Left kidney (tissue), 8 donors: ENCODE results near the gene GDPD4. TPM values are rescaled to one million over a fixed set of nuclear protein-coding genes. Genes with fewer than 3 reads are reported as not detected.
"Not testable (repeated sequence)": the region's sequence is repeated elsewhere in the genome, so short reads cannot be mapped to it uniquely, and the experiment has no call there.

Source experiments
- DNase-seq: peaks from one replicate; pipeline ENCODE4 v3.0.0-alpha.2; 2013
- long read RNA-seq, 8 donors: transcript quantifications; one replicate each; lab custom pipeline, GENCODE V29; 2026
- polyA plus RNA-seq: library from polyadenylated mRNA; unstranded; fragments of 120-200 nt; gene quantifications from one replicate; pipeline ENCODE4 v1.2.1, GENCODE V29; 2013; ENCODE audit not compliant: insufficient read length

The GDPD4 gene
- polyA plus RNA-seq: 0.17 TPM
- long read RNA-seq, donor 1: 0 reads
- long read RNA-seq, donor 2: 0 reads
- long read RNA-seq, donor 3: 0 reads
- long read RNA-seq, donor 4: 0 reads
- long read RNA-seq, donor 5: 0 reads
- long read RNA-seq, donor 6: 0 reads
- long read RNA-seq, donor 7: 0 reads
- long read RNA-seq, donor 8: 0 reads

DNA sequence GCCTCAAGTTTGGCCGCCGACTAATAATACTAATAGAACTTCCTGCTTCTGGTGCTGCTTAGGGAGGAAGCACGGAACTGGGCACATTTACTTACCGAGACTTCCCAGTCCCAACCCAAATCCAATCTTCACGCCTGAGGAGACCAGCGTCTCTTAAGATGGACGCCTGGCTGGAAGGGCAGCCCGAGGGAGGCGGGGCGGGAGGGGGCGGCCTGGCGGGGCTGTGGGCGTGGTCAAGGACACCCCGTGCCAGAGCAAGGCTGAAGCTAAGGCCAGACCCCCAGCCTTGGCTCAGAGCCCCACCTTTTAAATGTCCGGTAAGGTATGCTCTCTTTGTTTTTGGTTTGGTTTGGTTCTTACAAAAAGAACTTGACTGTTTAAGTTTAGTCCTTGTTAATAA lies at the start of gene GDPD4:
Gene GDPD4 (minus strand): TSS at position 177 of the 400 bp plus-strand sequence. CDS start 16,549 bp downstream, outside the sequence.
- DNase-seq: no peak

DNA sequence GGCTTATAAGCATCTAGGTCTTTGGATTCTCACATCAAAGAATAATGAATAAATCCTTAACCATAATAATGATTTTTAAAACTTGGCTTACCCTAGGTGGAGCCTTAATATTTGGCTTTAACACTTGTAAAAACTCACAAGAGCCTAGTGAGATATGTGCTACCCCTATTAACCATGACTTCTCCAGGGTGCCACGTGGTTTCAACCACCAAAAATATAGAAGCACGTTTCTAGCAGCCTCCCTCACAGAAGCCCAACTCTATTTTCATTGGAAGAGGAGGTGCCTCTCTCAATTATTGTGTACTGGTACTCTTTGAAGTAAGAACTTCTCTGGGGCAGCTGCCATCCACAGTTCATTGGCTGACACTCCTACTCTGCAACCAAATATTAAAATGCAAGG lies 46.5 kb upstream of the GDPD4 start:
- no peak for DNase-seq

GRCh38 chr11:77346906-77347603 lies 45.6 kb upstream of the GDPD4 start:
- DNase-seq: no peak

DNA sequence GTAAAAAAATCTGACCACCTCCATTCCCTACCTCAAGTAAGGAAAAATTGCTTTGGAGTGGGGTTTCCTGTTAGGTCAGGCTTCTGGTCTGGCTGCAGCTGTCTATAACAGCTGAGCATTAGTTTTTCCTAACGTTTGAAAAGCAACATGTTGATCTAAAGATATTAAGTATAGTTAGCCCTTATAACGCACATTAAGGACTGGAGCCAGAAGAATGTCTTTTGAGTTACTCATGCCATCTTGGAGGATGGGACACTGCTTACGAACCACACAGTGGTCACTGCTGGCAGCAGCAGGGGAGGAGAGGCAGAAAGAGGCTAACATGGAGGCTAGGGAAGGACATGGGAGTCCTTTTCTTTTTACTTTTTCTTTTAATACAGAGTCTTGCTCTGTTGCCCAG lies 44.1 kb upstream of the GDPD4 start:
- no peak for DNase-seq

- DNase-seq: no peak
Observed at GRCh38 chr11:77340501-77340900, 39.0 kb upstream of the GDPD4 start.

- DNase-seq: no peak
Observed at GRCh38 chr11:77332259-77332658, 30.8 kb upstream of the GDPD4 start.

GRCh38 chr11:77325159-77325558 lies 23.7 kb upstream of the GDPD4 start:
- DNase-seq: no peak

DNA sequence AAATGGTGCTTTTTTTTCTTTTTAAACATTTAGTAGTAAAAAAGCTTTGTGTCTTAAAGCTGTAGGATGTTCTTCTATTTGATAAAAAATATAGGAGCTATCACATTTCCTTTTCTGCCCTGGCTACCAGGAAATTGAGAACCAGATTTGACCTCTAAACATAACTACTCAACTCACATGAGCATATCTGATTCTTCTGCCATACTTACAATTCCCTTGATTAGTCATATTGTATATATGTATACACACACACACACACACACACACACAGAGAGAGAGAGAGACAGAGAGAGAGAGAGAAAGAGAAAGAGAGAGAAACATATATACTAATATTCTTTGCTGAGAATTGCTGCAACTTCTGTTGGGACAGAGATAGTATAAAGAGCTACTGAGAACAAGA lies 23.0 kb upstream of the GDPD4 start:
- DNase-seq: no peak

DNA sequence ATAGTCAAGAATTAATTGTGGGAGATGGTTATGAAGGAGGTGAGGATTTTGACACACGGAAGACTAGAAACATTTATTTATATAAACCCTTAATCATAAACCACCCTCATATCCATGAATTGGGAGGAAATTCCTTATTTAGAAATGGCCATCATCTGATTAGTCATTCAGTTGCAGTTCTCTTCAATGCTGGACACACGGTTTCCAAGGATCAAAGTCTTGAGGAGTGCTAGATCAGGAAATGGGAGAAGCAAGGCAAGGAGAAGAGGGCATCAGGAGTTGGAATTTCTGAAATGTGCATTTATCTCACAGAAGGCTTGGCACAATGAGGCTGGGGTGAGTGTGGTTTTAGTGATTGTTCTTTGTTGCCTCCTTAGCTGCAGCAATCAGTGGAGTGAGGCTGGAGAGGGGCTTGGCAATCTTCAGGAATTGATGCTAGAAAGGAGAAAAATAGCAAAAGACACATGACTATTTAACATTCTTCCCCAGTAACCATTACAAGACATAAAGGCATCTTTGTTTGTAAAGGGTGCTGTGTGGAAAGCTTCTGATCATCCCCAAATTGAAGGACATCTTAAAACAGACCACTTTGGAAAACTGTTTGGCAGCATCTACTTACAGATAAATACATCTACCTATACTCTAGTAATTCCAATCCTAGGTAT lies 21.6 kb upstream of the GDPD4 start:
- no peak for DNase-seq

- no peak for DNase-seq
Observed at GRCh38 chr11:77322506-77322905, 21.0 kb upstream of the GDPD4 start.

GRCh38 chr11:77320351-77320750 lies 18.9 kb upstream of the GDPD4 start:
- DNase-seq: no peak

DNA sequence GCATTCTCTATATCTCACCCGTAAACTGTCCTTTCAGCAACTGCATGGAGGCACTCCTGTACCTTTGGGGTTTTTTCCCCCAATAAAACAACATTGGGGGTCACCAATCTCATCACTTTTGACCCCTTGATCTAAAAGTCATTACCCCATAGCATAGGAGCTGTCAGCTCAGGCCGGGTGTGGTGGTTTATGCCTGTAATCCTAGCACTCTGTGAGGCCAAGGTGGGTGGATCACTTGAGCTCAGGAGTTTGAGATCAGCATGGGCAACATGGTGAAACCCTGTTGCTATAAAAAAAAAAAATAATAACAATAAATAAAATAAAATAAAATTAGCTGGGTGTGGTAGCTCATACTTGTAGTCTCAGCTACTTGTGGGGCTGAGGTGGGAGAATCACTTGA lies 17.1 kb upstream of the GDPD4 start:
- DNase-seq: no peak

DNA sequence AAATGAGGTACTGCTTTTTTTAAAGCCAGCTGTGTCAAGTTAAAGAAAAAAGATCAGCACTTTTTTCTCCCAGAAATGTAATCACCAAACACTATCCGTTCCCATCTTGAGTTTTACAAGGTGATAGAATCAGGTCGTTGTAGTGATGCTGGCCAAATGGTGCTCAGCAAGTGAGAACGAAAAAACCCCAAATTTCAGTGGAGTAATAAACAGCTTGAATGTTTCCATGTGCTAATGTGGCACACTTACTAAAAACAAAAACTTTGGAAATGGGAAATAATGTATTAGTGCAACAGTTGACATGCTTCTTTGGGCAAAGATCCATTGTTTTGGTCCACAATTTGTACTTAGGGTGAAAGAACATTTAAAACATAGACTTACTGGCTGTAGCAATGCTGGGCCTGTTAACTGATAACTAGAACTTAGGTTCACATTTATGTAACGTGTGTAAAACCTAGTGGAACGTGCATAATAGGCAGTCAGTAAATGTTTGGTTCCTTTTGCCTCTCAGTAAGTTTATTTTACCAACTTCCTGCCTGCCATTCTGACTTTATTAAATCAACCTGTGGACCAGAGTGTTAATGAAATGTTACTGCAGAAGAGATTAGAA lies 15.4 kb upstream of the GDPD4 start:
- DNase-seq: no peak

DNA sequence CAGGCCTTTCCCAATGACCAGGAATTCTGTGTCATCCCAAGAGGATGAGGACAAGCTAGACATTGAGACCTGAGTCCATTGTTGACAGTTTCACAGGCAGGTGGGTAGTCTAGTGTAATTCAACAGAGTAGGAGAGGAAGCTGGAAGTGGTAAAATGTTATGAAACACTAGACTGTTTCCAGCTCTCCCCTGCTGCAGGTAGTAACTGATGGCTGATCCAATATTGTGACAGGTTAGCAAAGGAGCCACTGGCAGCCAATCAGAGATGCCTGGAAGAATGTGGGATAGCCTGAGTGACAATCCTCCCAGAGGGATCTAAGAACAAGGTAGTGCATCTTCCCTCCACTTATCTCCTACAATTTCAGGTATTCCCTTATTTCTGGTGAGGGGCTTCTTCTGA lies 10.6 kb upstream of the GDPD4 start:
- no peak for DNase-seq

DNA sequence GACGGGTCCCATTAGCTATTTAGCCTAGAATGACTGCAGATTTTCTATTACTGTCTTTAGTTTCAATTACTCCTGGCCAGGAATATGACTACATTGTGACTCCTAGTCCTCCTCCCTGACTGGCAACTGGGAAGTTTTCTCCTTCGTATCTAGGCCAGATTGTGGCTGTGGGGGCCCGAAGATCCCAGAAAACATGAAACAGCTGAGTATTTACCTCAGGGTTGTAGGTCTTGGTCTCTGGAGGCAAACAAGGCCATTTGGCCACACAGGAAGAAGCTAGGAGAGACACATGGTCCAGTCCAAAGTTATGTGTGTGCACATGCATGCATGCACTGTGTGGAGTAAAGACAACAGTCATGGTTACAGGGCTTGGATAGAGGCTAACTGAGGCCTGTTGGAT lies 10.2 kb upstream of the GDPD4 start:
- DNase-seq: no peak

GRCh38 chr11:77310721-77311120 lies 9.2 kb upstream of the GDPD4 start:
- no peak for DNase-seq

GRCh38 chr11:77309401-77310085 lies 8.1 kb upstream of the GDPD4 start:
- no peak for DNase-seq

DNA sequence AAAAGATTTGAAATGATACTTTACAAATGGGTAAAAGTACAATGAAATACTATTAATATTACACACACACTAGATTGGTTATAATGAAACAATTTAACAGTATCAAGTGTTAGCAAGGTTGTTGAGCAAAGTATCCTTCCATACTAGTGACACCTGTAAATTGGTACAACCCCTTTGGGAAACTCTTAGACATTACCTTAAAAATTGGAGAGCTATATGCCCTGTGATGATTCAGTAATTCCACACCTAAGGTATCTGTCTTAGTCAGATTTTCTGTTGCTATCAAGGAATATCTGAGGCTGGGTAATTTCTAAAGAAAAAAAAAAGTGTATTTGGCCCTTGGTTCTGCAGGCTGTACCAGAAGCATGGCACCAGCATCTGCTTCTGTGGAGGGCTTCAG lies 7.4 kb upstream of the GDPD4 start:
- DNase-seq: no peak

DNA sequence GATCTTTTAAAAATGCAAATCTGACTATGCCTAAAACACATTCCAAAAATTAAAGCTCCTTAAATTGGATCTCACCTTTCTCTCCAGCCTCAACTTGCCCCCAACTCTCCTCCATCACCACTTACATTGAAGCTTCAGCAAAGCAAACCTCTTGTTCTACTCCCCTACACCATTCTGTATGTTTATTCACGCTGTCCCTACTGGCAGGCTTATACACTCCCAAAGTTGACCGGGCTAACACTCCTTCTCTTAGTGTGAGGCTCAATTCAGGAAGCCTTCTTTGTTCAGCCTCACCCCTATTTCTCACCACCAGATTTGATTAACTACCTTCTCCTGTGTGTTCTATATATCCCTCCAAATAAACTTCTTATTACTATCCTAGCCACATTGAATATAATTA lies 1.8 kb upstream of the GDPD4 start:
- no peak for DNase-seq

GRCh38 chr11:77302752-77303151 lies 1.3 kb upstream of the GDPD4 start:
- DNase-seq: no peak

GRCh38 chr11:77300695-77301094 lies 791 bp downstream of the GDPD4 start:
- DNase-seq: no peak

DNA sequence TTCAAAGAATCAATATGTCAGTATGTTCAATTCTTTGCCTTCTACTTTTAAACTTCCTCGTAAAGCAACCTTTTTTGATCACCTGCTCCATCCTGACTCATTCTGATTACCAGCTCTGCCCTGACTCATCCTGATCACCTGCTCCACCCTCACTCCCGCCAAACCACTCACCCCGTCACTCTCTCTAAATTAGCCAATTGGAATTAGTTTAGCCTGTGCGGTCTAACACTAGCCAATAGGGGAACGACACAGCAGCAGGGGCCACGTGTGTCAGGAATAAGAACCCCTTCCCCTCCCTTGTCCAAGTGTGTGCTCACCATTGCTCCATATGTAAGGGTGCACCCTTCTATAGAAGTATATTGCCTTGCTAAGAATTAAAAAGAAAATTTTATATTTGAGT lies 1.5 kb downstream of the GDPD4 start:
- not testable (repeated sequence) for DNase-seq

GRCh38 chr11:77299528-77299993 lies 1.9 kb downstream of the GDPD4 start:
- no peak for DNase-seq
